CD4-positive, alpha-beta memory T cell (primary cell): ENCODE results near the gene MERTK. TPM values are rescaled to one million over a fixed set of nuclear protein-coding genes. Genes with fewer than 3 reads are reported as not detected.

ENCODE experiments used
- CTCF ChIA-PET: fragments of 350-600 bp; sonication (Branson Sonifier 250); formaldehyde crosslinking; loops from one replicate; lab custom pipeline; 2021; ENCODE audit warnings: inconsistent platforms; ENCODE audit not compliant: partially characterized antibody; lab: Charles Lee
- POLR2A ChIA-PET: fragments of 350-600 bp; sonication (Branson Sonifier 250); formaldehyde crosslinking; loops from one replicate; lab custom pipeline; 2021; ENCODE audit not compliant: partially characterized antibody; lab: Charles Lee
- DNase-seq, 5 donors: peaks; one replicate each; pipeline versions ENCODE4 v3.0.0 to v3.0.0-alpha.2; 2020 to 2022; ENCODE audit warnings: mixed read lengths in 1 of 5
- H3K27ac ChIP-seq: one replicate; pipeline ENCODE4 v1.7.0; 2013; ENCODE audit warnings: low read depth, low read length
- H3K27me3 ChIP-seq: 2 replicates; pipeline ENCODE4 v1.7.0; 2013; ENCODE audit warnings: mild to moderate bottlenecking, low read length, moderate library complexity; ENCODE audit not compliant: insufficient read depth
- H3K36me3 ChIP-seq: 2 replicates; pipeline ENCODE4 v1.7.0; 2013; ENCODE audit warnings: mild to moderate bottlenecking, low read length, moderate library complexity; ENCODE audit not compliant: insufficient read depth
- H3K4me1 ChIP-seq: 2 replicates; pipeline ENCODE4 v1.7.0; 2013; ENCODE audit warnings: mild to moderate bottlenecking, low read length, moderate library complexity; ENCODE audit not compliant: insufficient read depth
- H3K4me3 ChIP-seq, 2 donors: one replicate each; pipeline ENCODE4 v1.7.0; 2013; ENCODE audit warnings: low read length in 2 of 2, mild to moderate bottlenecking in 1 of 2
- H3K9me3 ChIP-seq, 2 donors: one replicate each; pipeline ENCODE4 v1.7.0; 2013; ENCODE audit warnings: low read length in 2 of 2, control low read depth in 1 of 2; ENCODE audit not compliant: control insufficient read depth in 1 of 2
- H3K27ac Mint-ChIP-seq, 7 donors: one replicate each; pipeline ENCODE4 v1.8.0; 2020 to 2021; ENCODE audit warnings: mixed read lengths in 7 of 7, mild to moderate bottlenecking in 6 of 7, inconsistent platforms in 3 of 7, moderate library complexity in 3 of 7
- H3K27me3 Mint-ChIP-seq, 2 donors: one replicate each; pipeline ENCODE4 v1.8.0; 2020 to 2021; ENCODE audit warnings: mixed read lengths in 2 of 2
- H3K36me3 Mint-ChIP-seq, 2 donors: one replicate each; pipeline ENCODE4 v1.8.0; 2020 to 2021; ENCODE audit warnings: mixed read lengths in 2 of 2, inconsistent platforms in 1 of 2, mild to moderate bottlenecking in 1 of 2
- H3K4me1 Mint-ChIP-seq, 4 donors: one replicate each; pipeline ENCODE4 v1.8.0; 2020 to 2021; ENCODE audit warnings: mixed read lengths in 4 of 4, mild to moderate bottlenecking in 1 of 4
- H3K4me3 Mint-ChIP-seq, 8 donors: one replicate each; pipeline ENCODE4 v1.8.0; 2020 to 2021; ENCODE audit warnings: mixed read lengths in 8 of 8, mild to moderate bottlenecking in 7 of 8, moderate library complexity in 6 of 8, inconsistent platforms in 3 of 8
- H3K9me3 Mint-ChIP-seq, 8 donors: one replicate each; pipeline ENCODE4 v1.8.0; 2020 to 2021; ENCODE audit warnings: mixed read lengths in 8 of 8, mild to moderate bottlenecking in 5 of 8, inconsistent platforms in 3 of 8, moderate library complexity in 1 of 8
- intact Hi-C: fragments of 100-400 bp; cut with micrococcal nuclease; formaldehyde crosslinking; loops from one replicate; pipeline ENCODE4 v1.15.1; 2023
- polyA plus RNA-seq, 2 donors: library from polyadenylated mRNA; unstranded; fragments of 300-500 nt; fragmentation: Illumina TruSeq; gene quantifications; one replicate each; pipeline ENCODE4 v1.2.3, GENCODE V29; 2021
- total RNA-seq, 2 experiments: library from RNA; stranded (reverse); gene quantifications; one replicate each; pipeline ENCODE4 v1.2.3, GENCODE V29; 2021

Gene MERTK
- total and polyA plus RNA-seq, 4 experiments from 2014 or later, result 0.09 to 0.67 (median 0.45) TPM

DNA sequence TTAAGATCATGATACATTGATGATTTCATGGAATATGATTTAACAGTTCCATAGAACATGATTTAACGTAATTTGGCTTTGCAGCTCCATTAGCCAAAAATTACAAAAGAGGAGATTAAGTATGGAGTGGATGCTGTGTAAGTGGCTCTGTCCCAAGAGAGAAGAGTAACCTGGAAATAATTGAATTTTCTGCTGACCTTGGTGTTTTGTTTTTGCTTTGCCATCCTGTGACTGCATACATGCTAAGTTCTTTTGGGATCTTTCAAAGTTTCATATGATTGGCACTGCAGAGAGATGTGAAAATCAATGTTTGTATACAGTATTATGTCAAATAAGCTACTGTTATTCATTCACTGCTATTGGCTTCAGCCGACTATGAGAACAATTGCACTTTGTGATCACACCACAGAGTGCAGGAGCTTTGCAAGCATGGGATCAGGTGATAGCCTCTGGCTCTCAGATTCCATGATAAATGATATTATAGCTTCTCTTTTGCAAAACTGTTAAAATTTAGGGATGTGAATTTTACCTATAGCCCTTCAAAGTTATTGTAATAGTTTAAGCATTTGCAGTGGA, 110.6 kb downstream of the MERTK start:
- Histone ChIP-seq H3K4me3 (no peak overlapping the region), H3K36me3 (no peaks in the 10 kb centered on the region), H3K27ac (no peak overlapping the region), H3K9me3 (no peaks in the 10 kb centered on the region), H3K27me3 (no peaks in the 10 kb centered on the region), H3K4me1 (no peaks in the 10 kb centered on the region)
- no peaks in the 10 kb centered on the region for H3K9me3 Mint-ChIP-seq
- ChIA-PET CTCF (no interaction called here), POLR2A (no interaction called here)
- intact Hi-C loops, result no loop called here
- H3K27me3 Mint-ChIP-seq, result no peaks in the 10 kb centered on the region
- no peak overlapping the region for H3K4me3 Mint-ChIP-seq
- DNase-seq, result no peak
- no peak overlapping the region for H3K27ac Mint-ChIP-seq
- H3K4me1 Mint-ChIP-seq, result no peaks in the 10 kb centered on the region
- H3K36me3 Mint-ChIP-seq, result no peaks in the 10 kb centered on the region

DNA sequence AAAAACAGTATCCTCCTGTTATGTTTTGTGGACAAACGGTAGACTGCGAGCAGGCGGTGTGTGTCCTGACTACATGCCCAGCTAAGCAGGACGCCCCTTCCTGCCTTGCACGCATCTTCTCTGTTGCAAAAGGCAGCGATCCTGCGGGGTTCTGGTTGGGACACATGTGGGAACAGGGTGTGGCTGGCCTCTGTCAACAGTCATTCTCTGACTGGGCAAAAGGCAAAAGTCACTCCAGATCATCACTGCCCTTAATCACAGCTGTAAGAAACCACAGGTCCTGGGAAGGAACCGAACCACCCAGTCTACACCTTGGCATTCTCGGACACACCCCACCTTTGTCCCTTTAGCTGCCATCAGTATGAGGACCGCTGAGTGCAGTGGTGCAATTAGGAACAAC, 112.3 kb downstream of the MERTK start:
- no peak overlapping the region for H3K4me3 Mint-ChIP-seq
- H3K4me3 ChIP-seq, result no peak overlapping the region
- H3K27ac Mint-ChIP-seq, result no peak overlapping the region
- H3K4me1 ChIP-seq, result no peaks in the 10 kb centered on the region
- intact Hi-C loops, result no loop called here
- H3K9me3 Mint-ChIP-seq, result no peaks in the 10 kb centered on the region
- no peaks in the 10 kb centered on the region for H3K27me3 Mint-ChIP-seq
- H3K36me3 ChIP-seq, result no peaks in the 10 kb centered on the region
- no peaks in the 10 kb centered on the region for H3K27me3 ChIP-seq
- no peaks in the 10 kb centered on the region for H3K4me1 Mint-ChIP-seq
- ChIA-PET POLR2A (no interaction called here), CTCF (no interaction called here)
- H3K9me3 ChIP-seq, result no peaks in the 10 kb centered on the region
- no peaks in the 10 kb centered on the region for H3K36me3 Mint-ChIP-seq
- DNase-seq, result no peak
- no peak overlapping the region for H3K27ac ChIP-seq

DNA sequence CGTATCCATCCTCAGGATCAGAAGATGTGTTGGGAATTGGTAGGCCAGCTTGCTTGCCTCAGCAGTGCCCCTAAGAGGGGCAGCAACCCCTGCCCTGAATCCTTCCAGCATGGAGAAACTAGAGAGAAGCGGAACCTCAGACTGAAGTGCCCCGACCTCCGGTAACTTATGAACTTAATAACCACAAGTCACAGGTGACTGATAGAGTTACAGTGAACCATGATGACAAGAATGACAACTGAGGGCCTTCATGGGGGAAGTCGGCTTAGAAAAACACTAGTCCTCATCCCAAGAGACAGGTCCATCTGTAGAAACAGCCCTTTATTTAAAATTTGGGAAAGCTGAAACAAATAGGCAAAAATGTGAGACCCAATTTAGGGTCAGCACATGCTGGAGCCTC, 114.1 kb downstream of the MERTK start:
- intact Hi-C loops, result no loop called here
- no peak overlapping the region for H3K27ac Mint-ChIP-seq
- no peaks in the 10 kb centered on the region for H3K36me3 Mint-ChIP-seq
- ChIA-PET CTCF (no interaction called here), POLR2A (no interaction called here)
- Histone ChIP-seq H3K36me3 (no peaks in the 10 kb centered on the region), H3K4me3 (no peak overlapping the region), H3K27ac (no peak overlapping the region), H3K4me1 (no peaks in the 10 kb centered on the region), H3K27me3 (no peaks in the 10 kb centered on the region), H3K9me3 (no peaks in the 10 kb centered on the region)
- H3K27me3 Mint-ChIP-seq, result peaks cover 0 to 4% of the 10 kb centered on the region in 2 donors
- no peaks in the 10 kb centered on the region for H3K4me1 Mint-ChIP-seq
- H3K9me3 Mint-ChIP-seq, result no peaks in the 10 kb centered on the region
- no peak for DNase-seq
- no peak overlapping the region for H3K4me3 Mint-ChIP-seq

DNA sequence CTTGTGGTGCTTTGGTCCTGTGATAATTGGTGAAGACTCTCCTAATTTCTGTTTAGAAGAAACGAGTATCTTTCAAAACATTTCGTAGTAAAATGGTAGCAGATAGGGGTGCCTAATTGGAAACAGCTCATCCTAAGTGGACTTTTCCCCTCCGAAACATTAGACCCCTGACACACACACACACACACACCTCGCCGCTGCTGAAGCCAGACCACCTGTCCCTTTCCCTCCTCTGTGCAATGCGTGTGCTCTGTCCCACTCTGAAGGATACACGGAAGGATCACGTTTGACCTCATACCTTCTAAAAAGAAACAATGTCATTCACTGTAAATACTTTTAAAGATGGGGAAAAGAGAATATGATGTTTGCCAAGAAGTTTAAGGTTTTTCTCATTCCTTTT, 120.4 kb downstream of the MERTK start:
- Histone ChIP-seq H3K27me3 (no peaks in the 10 kb centered on the region), H3K4me1 (no peaks in the 10 kb centered on the region), H3K9me3 (no peaks in the 10 kb centered on the region), H3K4me3 (no peak overlapping the region), H3K36me3 (no peaks in the 10 kb centered on the region), H3K27ac (no peak overlapping the region)
- Mint-ChIP-seq H3K4me3 (no peak overlapping the region), H3K27me3 (peaks cover 4 to 11% of the 10 kb centered on the region in 2 donors), H3K9me3 (no peaks in the 10 kb centered on the region), H3K4me1 (no peaks in the 10 kb centered on the region), H3K36me3 (no peaks in the 10 kb centered on the region), H3K27ac (peak overlapping the region in 1 of 7 donors; percentile 75)
- no peak for DNase-seq
- intact Hi-C loops, result no loop called here
- ChIA-PET CTCF (no interaction called here), POLR2A (no interaction called here)

DNA sequence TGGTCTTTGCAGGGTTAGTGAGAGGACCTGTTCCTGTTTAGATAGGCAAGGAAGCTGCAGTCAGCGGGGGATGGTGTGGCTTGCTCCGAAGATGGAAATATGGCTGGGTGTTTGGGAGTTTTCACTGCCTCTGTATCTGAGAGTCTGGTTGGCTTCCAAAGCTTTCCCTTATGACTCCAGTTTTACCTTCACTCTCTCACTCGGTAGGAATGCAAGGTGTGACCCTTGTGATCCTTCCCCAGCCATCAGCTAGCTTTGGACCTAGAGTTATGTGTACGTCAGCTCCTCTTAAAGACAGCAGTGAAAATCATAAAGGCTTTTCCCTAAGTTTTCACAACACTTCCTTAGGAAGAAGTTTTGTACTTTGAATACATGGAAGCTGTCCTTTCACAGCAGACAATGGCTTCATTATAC, 121.2 kb downstream of the MERTK start:
- H3K27me3 ChIP-seq, result no peaks in the 10 kb centered on the region
- no peaks in the 10 kb centered on the region for H3K36me3 ChIP-seq
- H3K27ac ChIP-seq, result no peak overlapping the region
- CTCF ChIA-PET, result no interaction called here
- Mint-ChIP-seq H3K36me3 (no peaks in the 10 kb centered on the region), H3K9me3 (no peaks in the 10 kb centered on the region), H3K4me1 (no peaks in the 10 kb centered on the region), H3K4me3 (no peak overlapping the region), H3K27ac (no peak overlapping the region), H3K27me3 (peaks cover 4 to 11% of the 10 kb centered on the region in 2 donors)
- no peaks in the 10 kb centered on the region for H3K9me3 ChIP-seq
- H3K4me3 ChIP-seq, result no peak overlapping the region
- no peak for DNase-seq
- intact Hi-C loops, result no loop called here
- no peaks in the 10 kb centered on the region for H3K4me1 ChIP-seq
- POLR2A ChIA-PET, result interaction anchor here (0.6 kb wide), 1 partner anchor 35 kb away, joined by 3 read pairs; the partner anchor contains the start of gene TMEM87B

DNA sequence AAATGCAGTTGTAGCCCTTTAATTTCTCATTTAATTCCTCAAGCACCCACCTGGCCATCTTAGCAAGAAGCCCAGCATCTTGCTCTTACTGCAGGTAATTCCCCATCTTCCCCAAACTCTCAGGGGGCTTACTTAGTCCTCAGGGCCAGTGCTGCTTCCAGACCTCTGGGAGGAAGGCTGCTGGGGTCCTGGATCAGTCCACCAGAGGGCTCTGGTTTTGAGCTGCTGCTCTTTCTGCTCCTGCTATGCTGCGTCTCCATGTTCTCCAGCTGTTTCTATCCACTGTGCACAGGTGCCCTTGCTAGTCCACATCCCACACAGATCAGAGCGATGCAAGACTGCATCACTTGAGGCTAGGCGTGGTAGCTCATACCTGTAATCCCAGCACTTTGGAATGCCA, 122.2 kb downstream of the MERTK start:
- intact Hi-C loops, result no loop called here
- Mint-ChIP-seq H3K27me3 (peaks cover 4 to 11% of the 10 kb centered on the region in 2 donors), H3K36me3 (no peaks in the 10 kb centered on the region), H3K4me1 (no peaks in the 10 kb centered on the region), H3K4me3 (no peak overlapping the region), H3K27ac (no peak overlapping the region), H3K9me3 (no peaks in the 10 kb centered on the region)
- no peaks in the 10 kb centered on the region for H3K9me3 ChIP-seq
- H3K27me3 ChIP-seq, result no peaks in the 10 kb centered on the region
- no peaks in the 10 kb centered on the region for H3K4me1 ChIP-seq
- H3K36me3 ChIP-seq, result no peaks in the 10 kb centered on the region
- H3K4me3 ChIP-seq, result no peak overlapping the region
- DNase-seq, result no peak
- H3K27ac ChIP-seq, result no peak overlapping the region
- ChIA-PET CTCF (no interaction called here), POLR2A (no interaction called here)

DNA sequence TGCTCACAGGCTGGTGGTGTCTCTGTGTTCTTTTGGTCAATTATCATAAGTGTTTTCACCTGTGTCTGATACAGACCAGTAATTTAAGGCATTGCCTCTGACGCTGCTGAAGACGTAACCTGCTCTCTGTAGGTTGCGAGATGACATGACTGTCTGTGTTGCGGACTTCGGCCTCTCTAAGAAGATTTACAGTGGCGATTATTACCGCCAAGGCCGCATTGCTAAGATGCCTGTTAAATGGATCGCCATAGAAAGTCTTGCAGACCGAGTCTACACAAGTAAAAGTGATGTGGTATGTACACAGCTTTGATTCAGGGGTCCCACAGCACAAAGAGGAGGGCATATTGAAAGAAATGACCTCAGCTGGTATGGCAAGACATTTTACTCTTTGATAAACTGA, 122.9 kb downstream of the MERTK start:
- no peak overlapping the region for H3K4me3 Mint-ChIP-seq
- intact Hi-C loops, result no loop called here
- peaks cover 4 to 11% of the 10 kb centered on the region in 2 donors for H3K27me3 Mint-ChIP-seq
- no peak overlapping the region for H3K27ac Mint-ChIP-seq
- no peak overlapping the region for H3K27ac ChIP-seq
- H3K36me3 ChIP-seq, result no peaks in the 10 kb centered on the region
- H3K9me3 Mint-ChIP-seq, result no peaks in the 10 kb centered on the region
- H3K9me3 ChIP-seq, result no peaks in the 10 kb centered on the region
- ChIA-PET CTCF (no interaction called here), POLR2A (no interaction called here)
- no peaks in the 10 kb centered on the region for H3K27me3 ChIP-seq
- no peak for DNase-seq
- no peaks in the 10 kb centered on the region for H3K4me1 ChIP-seq
- no peak overlapping the region for H3K4me3 ChIP-seq
- H3K4me1 Mint-ChIP-seq, result no peaks in the 10 kb centered on the region
- H3K36me3 Mint-ChIP-seq, result no peaks in the 10 kb centered on the region

DNA sequence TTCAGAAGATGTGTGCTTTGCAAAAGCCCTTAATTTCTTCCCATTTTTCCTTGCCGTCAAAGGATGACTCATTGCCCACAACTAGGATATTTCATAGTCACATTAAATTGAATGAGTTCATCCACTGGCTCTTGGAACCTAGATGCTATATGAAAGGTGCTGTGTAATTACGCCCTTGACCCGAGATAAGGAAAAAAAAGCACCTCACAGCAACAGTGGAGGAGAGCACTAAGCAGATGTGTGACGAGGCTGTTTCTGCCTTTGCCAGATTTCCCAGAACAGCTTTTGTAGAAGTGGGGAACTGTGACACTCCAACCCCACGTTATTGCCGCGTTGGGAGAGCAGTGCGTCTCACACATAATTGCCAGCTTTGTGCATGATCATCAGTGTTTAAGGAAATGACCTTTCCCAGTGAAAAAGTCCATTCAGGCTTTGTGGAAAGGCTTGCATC, 123.4 kb downstream of the MERTK start:
- H3K27ac Mint-ChIP-seq, result no peak overlapping the region
- H3K4me3 ChIP-seq, result no peak overlapping the region
- H3K4me3 Mint-ChIP-seq, result no peak overlapping the region
- no peaks in the 10 kb centered on the region for H3K4me1 ChIP-seq
- ChIA-PET CTCF (no interaction called here), POLR2A (no interaction called here)
- no peaks in the 10 kb centered on the region for H3K27me3 ChIP-seq
- H3K36me3 ChIP-seq, result no peaks in the 10 kb centered on the region
- H3K4me1 Mint-ChIP-seq, result no peaks in the 10 kb centered on the region
- intact Hi-C loops, result no loop called here
- no peaks in the 10 kb centered on the region for H3K36me3 Mint-ChIP-seq
- H3K27ac ChIP-seq, result no peak overlapping the region
- H3K27me3 Mint-ChIP-seq, result peaks cover 4 to 7% of the 10 kb centered on the region in 2 donors
- no peaks in the 10 kb centered on the region for H3K9me3 Mint-ChIP-seq
- H3K9me3 ChIP-seq, result no peaks in the 10 kb centered on the region
- DNase-seq, result no peak
